Stimulated activated CD4-positive, alpha-beta T cell treated with anti-CD3 and anti-CD28 coated beads, Interleukin-2, amount 100 ng/mL, for 4 hours (primary cell): ENCODE data around the gene PIK3AP1.
"Not testable (repeated sequence)": the region's sequence is repeated elsewhere in the genome, so short reads cannot be mapped to it uniquely, and the experiment has no call there.

Source experiments
- DNase-seq: peaks from one replicate; pipeline ENCODE4 v3.0.0-alpha.2; 2020; ENCODE audit warnings: low read depth

PIK3AP1 gene

DNA sequence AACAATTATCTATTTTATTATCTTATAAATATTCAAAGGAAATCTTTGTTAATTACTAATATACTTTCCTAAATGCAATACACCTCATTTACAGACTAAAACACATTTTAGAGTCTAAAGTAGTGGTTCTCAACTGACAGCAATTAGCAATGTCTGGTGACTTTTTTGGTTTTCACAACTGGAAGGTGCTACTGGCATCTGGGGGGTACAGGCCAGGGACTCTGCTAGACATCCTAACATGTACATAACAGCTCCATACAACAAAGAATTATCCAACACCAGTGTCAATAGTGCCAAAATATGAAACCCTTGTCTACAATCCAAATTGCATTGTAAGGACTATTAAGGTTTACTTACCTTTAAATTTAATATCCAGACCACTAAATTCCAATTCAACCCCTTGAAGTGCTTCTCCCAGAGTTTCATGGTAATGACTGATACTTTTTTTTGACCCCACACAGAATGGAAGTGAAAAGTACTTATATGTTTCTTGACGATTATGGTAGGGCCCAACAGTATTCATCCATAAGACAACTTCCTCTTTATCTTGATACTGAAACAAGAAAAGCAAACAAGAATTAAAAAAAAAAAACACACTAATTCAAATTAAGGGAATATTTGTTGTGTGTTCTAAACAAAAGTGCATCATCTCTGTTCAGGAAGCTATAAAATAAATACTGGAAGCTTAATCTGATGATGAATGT is 143.9 kb downstream of the PIK3AP1 start:
- no peak for DNase-seq

DNA sequence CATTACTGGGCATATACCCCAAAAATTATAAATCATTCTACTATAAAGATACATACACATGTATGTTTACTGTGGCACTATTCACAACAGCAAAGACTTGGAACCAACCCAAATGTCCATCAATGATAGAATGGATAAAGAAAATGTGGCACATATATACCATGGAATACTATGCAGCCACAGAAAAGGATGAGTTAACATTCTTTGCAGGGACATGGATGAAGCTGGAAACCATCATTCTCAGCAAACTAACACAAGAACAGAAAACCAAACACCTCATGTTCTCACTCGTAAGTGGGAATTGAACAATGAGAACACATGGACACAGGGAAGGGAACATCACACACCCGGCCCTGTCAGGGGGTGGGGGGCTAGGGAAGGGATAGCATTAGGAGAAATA is 145.8 kb downstream of the PIK3AP1 start:
- not testable (repeated sequence) for DNase-seq

DNA sequence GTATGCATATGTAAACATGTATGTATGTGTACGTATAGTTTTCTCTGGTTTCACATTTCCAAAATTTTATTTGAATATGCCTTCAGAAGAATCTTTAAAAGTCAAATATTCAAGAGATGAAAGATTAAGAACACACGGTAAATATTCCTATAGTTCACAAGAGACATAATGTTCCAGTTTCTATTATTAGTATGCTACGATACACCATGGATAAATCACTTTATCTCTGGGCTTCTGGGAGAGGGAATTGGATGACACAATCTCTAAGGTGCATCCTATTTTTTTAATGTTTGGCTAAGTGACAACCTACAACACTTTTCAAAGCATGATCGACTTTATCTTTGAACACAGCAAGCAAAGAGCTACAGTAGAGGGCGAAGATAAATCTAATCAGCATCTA is 147.3 kb downstream of the PIK3AP1 start:
- DNase-seq: no peak

DNA sequence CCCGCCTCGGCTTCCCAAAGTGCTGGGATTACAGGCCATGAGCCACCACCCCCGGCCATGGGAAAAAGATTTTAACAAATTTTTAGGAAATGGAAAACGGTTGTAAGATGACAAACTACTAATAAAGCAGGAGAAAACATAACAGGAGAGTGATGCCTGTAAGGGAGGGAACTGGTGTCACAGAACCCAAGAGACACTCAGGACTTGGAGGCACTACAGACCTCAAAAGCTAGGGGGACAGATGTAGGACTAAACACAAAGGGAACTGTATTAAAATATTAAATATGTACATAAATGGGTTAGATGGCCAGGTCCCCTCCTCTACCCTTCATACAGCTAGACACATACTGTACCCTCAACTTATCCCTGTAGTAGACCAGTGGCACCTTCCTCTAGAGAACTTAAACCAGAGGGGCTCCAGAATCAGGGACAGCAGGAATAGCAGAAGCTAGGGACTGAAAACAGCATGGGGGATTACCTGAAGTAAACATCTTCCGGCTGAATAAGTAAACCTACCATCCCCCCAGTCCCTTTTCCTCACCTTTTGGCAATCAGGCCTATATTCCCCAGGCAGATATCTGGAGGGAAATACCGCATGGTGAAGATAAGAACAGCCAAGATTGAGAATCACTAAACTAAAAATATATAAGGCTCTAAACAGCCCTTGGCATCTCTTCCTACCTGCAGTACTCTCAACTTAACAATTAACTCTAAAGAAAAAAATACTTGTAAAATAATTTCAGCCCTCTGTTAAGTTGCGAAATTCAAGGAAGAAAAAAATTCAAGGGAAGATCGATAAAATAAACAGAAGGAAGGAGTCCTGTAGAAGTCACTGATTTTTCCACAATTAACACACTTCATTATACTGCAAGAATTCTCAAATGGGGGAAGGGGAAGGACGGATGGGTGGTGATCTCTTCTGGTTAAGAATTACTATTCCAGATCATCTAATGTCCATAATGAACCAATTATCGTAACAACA is 149.0 kb downstream of the PIK3AP1 start:
- DNase-seq: no peak

DNA sequence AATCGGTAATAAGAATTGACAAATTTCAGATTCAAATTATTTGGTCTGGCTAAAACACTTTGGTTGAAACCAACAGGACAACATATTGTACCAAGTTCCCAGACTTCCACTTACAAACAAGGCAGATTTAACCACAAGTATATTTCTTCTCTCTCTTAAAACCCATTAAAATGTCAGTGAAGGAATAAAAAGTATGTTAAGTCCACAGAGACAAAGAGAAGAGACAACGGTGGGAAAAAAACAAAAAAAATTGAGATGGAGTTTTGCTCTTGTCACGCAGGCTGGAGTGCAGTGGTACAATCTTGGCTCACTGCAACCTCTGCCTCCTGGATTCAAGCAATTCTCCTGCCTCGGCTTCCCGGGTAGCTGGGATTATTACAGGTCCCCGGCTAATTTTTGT is 149.8 kb downstream of the PIK3AP1 start:
- DNase-seq: no peak

DNA sequence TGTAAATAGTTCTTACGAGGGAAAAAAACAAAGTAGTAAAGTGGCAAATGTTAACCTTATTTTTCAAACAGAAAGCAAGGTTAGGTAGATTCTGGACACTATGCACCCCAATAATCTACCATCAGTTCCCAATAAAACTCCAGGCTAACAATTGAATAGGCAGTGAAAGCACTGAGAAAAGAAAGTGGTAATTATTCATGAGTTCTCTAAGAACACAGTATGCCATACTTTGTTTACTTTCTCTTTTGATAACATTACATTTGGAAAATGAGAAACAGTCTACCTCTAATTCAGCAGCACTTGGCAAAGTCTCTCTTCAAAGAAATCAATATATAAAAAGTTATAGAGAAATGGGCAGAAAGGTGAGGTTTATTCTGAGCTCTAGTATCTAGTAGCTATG is 151.9 kb downstream of the PIK3AP1 start:
- DNase-seq: no peak

DNA sequence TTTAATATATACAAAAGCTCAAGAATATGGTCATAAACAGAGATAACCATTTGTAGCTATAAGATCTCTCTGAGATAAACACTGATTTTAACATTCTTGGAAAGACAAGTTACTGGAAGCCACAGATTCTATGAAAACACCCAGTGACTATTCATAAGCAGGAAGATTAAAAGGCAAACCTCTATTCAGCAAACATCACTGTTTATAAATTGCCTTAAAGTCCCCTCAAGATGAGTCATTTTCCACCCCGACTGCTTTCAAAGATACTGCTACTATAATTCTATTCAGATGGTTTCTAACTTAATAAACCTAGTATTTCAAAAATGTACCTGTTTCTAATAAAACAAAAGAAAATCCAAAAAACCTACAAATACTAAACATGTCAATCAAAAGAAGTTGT is 154.5 kb downstream of the PIK3AP1 start:
- no peak for DNase-seq

DNA sequence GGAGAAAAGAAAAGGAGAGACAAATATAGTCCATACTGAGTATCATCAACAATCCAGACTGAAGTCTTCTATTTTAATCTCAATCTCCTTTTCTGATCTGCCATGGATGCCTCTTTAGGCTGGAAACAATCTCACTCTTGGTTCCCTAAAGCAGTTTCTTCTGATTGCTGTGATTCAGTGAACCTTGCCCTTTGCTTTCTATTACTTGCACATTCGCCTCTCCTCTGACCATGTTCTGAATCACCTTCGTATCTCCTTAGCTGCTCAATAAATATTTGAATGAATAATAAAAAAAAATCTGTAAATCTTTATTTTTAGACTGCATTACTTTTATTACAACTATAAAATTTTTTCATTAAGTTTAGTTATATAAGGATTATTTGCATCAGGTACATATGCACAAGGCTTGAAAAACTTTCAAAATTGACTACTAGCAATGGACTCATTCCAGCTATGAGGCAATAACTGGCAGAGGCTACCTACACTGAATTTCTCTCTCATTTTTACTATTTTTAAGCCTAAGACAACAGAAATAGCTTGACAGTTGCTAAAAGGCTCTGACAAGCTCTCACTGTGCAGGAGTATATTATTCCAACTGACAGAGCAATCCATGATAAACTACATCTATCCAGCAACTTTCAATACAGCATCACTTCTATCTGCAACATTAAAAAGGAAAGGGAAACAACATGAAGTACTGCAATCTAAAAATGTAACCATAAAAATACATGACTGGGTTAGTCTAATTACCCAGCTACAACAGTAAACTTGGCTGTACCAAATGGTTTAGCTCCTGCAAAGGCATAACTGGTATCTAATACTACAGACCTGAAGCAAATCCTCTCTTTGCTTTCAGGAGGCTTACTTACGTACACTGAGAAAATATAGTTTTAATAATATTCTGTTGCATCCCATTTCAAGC is 159.1 kb downstream of the PIK3AP1 start:
- DNase-seq: no peak

DNA sequence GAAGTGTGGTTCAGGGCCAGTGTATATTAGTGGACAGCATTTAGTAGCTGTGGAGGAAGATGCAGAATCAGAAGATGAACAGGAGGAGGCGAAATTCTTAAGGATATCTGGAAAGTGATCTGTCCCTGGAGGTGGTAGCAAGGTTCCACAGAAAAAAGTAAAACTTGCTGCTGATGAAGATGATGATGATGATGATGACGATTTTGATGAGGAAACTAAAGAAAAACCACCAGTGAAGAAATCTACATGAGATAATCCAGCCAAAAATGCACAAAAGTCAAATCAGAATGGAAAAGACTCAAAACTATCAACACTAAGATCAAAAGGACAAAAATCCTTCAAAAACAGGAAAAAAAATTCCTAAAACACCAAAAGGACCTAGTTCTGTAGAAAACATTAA is 159.8 kb downstream of the PIK3AP1 start:
- no peak for DNase-seq

DNA sequence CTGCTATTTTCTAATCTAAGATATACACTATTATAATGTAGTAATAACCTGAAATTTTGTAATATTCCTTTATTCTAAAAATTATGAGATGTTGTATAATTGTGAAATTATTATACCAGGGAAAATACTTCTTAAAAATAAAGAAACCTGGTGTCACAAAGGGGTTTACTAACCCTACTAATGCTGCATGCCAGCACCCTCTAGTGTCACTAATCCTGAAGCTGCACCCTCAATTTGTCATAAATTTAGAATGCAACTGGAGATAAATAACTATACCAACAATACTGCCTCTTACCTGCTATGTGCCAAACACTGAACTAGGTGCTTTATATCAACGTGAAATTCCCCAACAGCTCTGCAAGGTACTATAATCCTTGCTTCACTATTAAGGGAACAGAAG is 164.3 kb downstream of the PIK3AP1 start:
- DNase-seq: no peak

DNA sequence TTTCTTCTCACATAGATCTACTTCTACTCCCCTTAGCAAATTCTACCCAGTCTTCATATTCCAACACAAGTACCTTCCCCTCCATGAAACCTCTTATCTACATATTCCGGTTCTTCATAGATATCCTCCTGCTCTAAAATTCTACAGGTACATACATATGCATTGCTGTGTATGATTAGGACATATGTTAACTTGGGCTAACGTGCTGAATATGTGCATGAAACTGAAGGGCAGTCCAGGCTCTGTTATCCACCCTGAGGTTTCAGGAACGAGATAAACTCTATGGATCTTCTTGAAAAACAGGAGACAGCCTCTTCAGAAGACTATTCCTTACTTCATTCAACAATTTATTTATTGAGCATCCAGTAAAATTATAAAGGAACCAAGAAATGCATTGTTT is 165.0 kb downstream of the PIK3AP1 start:
- DNase-seq: no peak

DNA sequence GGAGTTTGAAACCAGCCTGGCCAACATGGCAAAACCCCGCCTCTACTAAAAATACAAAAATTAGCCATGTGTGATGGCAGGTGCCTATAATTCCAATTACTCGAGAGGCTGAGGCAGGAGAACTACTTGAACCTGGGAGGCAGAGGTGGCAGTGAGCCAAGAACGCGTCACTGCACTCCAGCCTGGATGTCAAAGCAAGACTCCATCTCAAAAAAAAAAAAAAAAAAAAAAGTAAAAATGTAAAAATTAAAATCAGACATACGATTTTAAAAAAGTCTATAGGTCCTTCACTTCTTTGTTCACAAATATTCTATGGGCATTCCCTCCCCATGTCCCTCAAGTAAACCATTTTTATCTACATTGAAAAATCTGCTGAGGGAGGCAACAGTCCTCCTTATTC is 171.7 kb downstream of the PIK3AP1 start:
- DNase-seq: no peak

DNA sequence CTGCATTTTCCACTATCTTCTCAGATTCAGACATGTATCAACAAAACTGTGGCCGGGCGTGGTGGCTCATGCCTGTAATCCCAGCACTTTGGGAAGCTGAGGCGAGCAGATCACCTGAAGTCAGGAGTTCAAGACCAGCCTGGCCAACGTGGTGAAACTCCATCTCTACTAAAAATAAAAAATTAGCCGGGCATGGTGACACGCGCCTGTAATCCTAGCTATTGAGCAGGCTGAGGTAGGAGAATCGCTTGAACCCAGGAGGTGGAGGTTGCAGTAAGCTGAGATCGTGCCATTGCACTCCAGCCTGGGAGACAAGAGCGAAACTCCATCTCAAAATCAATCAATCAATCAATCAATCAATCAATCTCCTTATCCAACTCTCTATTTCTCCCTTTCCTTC is 174.8 kb downstream of the PIK3AP1 start:
- not testable (repeated sequence) for DNase-seq
